ENCODE measurements around the gene FKTN. TPM values are rescaled to one million over a fixed set of nuclear protein-coding genes. Genes with fewer than 3 reads are reported as not detected.

FKTN gene
- total RNA-seq, 1 donor from 2014 or later, result 57.7 TPM

- Mint-ChIP-seq H3K4me3 (no peak overlapping the region), H3K27ac (no peak overlapping the region), H3K36me3 (peaks cover 39% of the 10 kb centered on the region), H3K4me1 (peaks cover 31% of the 10 kb centered on the region), H3K27me3 (ENCODE audit: insufficient read depth, low read depth) (peaks cover 9% of the 10 kb centered on the region), H3K9me3 (peaks cover 10% of the 10 kb centered on the region)
- H3K27me3 ChIP-seq, result peaks cover 100% of the 10 kb centered on the region
- H3K4me1 ChIP-seq, result peaks cover 30% of the 10 kb centered on the region
- H4K20me1 ChIP-seq (ENCODE audit: low read depth), result peaks cover 10% of the 10 kb centered on the region
- H3K9ac ChIP-seq, result no peak overlapping the region
- no peak overlapping the region for H3K4me3 ChIP-seq
- H3K79me2 ChIP-seq (ENCODE audit: low read depth), result no peaks in the 10 kb centered on the region
- no peak overlapping the region for H3K4me2 ChIP-seq
- TF ChIP-seq CTCF (IDR thresholded peaks at IDR 0.05) (no peak), EZH2 (IDR thresholded peaks at IDR 0.05) (no peak), EZH2phosphoT487 (IDR thresholded peaks at IDR 0.05) (no peak)
- H3K27ac ChIP-seq, result no peak overlapping the region
- H3K36me3 ChIP-seq, result no peaks in the 10 kb centered on the region
- DNase-seq (ENCODE audit: low spot score), result no peak
- no peak overlapping the region for H2AFZ ChIP-seq (replicated peaks)
- H3K9me3 ChIP-seq (ENCODE audit: low read depth), result no peaks in the 10 kb centered on the region
- H3F3A ChIP-seq (ENCODE audit: low read depth), result peaks cover 18% of the 10 kb centered on the region
Observed at GRCh38 chr9:105661011-105661410, 103.1 kb downstream of the FKTN start.

- Histone ChIP-seq H3K36me3 (no peaks in the 10 kb centered on the region), H3K4me2 (no peak within 1 kb of the TSS), H3K4me1 (peaks cover 17% of the 10 kb centered on the region), H3K79me2 (ENCODE audit: low read depth) (no peaks in the 10 kb centered on the region), H3K9me3 (ENCODE audit: low read depth) (no peaks in the 10 kb centered on the region), H3F3A (ENCODE audit: low read depth) (peaks cover 17% of the 10 kb centered on the region), H3K27ac (no peak within 1 kb of the TSS), H4K20me1 (ENCODE audit: low read depth) (peaks cover 6% of the 10 kb centered on the region), H3K27me3 (peaks cover 100% of the 10 kb centered on the region), H2AFZ (replicated peaks) (no peak within 1 kb of the TSS), H3K4me3 (no peak within 1 kb of the TSS), H3K9ac (no peak within 1 kb of the TSS)
- Mint-ChIP-seq H3K4me3 (no peak within 1 kb of the TSS), H3K36me3 (peaks cover 39% of the 10 kb centered on the region), H3K27ac (no peak within 1 kb of the TSS), H3K4me1 (peaks cover 26% of the 10 kb centered on the region), H3K9me3 (peaks cover 10% of the 10 kb centered on the region), H3K27me3 (ENCODE audit: insufficient read depth, low read depth) (peaks cover 4% of the 10 kb centered on the region)
- TF ChIP-seq CTCF (IDR thresholded peaks at IDR 0.05), result no peak
- no peak for TF ChIP-seq EZH2 (IDR thresholded peaks at IDR 0.05)
- TF ChIP-seq EZH2phosphoT487 (IDR thresholded peaks at IDR 0.05), result no peak
- no peak for DNase-seq (ENCODE audit: low spot score)
Observed at GRCh38 chr9:105662184-105663104, 104.5 kb downstream of the FKTN start, which contains the start of gene TAL2. TAL2 (plus strand) TSS chr9:105662457; CDS start chr9:105662497, 40 bp downstream.

GRCh38 chr9:105663914-105664313 is 106.0 kb downstream of the FKTN start:
- Histone ChIP-seq H3K4me2 (no peak overlapping the region), H3K36me3 (no peaks in the 10 kb centered on the region), H3K27ac (no peak overlapping the region), H3K79me2 (ENCODE audit: low read depth) (no peaks in the 10 kb centered on the region), H3K27me3 (peaks cover 99% of the 10 kb centered on the region), H3K4me3 (no peak overlapping the region), H3K4me1 (peaks cover 6% of the 10 kb centered on the region), H4K20me1 (ENCODE audit: low read depth) (no peaks in the 10 kb centered on the region), H3K9me3 (ENCODE audit: low read depth) (no peaks in the 10 kb centered on the region), H3F3A (ENCODE audit: low read depth) (peaks cover 3% of the 10 kb centered on the region), H2AFZ (replicated peaks) (no peak overlapping the region), H3K9ac (no peak overlapping the region)
- peaks cover 10% of the 10 kb centered on the region for H3K9me3 Mint-ChIP-seq
- no peak overlapping the region for H3K4me3 Mint-ChIP-seq
- H3K4me1 Mint-ChIP-seq, result peaks cover 24% of the 10 kb centered on the region
- peaks cover 3% of the 10 kb centered on the region for H3K27me3 Mint-ChIP-seq (ENCODE audit: insufficient read depth, low read depth)
- TF ChIP-seq CTCF (IDR thresholded peaks at IDR 0.05) (no peak), EZH2 (IDR thresholded peaks at IDR 0.05) (no peak), EZH2phosphoT487 (IDR thresholded peaks at IDR 0.05) (no peak)
- no peak for DNase-seq (ENCODE audit: low spot score)
- peaks cover 39% of the 10 kb centered on the region for H3K36me3 Mint-ChIP-seq
- H3K27ac Mint-ChIP-seq, result no peak overlapping the region
